ENCODE measurements around the gene ADORA1.

GRCh38 chr1:203138066-203138465 is 10.5 kb downstream of the ADORA1 start:
- TF ChIP-seq GABPA (IDR thresholded peaks at IDR 0.05; ENCODE audit: low read depth): no peak
- TF ChIP-seq, protein P1, sequence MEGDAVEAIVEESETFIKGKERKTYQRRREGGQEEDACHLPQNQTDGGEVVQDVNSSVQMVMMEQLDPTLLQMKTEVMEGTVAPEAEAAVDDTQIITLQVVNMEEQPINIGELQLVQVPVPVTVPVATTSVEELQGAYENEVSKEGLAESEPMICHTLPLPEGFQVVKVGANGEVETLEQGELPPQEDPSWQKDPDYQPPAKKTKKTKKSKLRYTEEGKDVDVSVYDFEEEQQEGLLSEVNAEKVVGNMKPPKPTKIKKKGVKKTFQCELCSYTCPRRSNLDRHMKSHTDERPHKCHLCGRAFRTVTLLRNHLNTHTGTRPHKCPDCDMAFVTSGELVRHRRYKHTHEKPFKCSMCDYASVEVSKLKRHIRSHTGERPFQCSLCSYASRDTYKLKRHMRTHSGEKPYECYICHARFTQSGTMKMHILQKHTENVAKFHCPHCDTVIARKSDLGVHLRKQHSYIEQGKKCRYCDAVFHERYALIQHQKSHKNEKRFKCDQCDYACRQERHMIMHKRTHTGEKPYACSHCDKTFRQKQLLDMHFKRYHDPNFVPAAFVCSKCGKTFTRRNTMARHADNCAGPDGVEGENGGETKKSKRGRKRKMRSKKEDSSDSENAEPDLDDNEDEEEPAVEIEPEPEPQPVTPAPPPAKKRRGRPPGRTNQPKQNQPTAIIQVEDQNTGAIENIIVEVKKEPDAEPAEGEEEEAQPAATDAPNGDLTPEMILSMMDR (IDR thresholded peaks at IDR 0.05): no peak
- TF ChIP-seq REST (IDR thresholded peaks at IDR 0.05; ENCODE audit: low read depth, low read length): no peak

All from SK-N-SH (cell line).